ENCODE measurements around the gene FAM53A.

FAM53A gene

DNA sequence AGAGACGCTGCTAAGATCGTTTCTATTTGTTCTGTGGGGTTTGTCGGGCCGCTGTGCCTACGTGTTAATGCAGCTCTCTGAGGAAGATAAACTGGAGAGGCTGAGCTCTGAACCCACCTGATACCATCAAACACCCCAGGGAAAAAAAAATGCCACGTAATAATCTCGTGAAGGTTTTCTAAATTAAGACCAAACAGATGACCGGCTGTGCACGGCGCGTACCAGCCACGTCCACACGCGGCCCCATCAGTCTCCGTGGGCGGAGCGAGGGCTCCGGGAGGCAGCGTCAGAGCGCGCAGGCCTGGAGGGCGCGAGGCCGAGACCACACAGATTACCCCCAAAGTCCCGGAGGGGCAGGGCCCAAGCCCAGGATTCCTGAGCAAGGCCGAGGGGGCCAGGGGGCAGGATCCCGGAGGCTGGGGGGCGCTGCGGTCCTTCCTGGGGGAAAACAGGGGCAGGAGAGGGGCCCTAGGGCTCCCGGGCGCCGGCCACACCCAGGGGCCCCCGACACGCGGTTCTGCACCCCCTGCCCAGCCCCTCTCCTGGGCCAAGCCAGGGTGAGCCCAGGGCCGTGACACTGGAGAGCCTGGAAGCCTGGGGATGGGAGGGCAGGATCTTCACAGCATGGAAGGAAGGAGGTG is 91.9 kb downstream of the FAM53A start:
- no peak for DNase-seq

DNA sequence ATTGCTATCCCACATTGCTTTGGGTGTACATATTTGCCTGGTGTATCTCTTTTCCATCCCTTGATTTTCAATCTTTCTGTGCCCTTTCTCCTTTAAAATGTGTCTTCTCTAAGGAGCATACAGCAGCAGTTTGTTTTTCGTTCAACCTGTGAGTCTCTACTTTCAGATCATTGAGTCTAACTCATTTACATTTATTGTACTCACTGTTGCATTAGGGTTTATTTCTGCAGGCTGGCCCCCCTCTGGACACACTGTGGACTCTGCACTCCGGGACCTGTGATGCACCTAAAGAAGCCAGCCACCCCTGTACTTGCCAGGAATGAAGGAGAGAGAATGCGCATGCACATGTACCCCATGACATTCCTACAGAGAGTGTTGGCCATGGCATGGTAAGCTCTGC is 93.0 kb downstream of the FAM53A start:
- no peak for DNase-seq

DNA sequence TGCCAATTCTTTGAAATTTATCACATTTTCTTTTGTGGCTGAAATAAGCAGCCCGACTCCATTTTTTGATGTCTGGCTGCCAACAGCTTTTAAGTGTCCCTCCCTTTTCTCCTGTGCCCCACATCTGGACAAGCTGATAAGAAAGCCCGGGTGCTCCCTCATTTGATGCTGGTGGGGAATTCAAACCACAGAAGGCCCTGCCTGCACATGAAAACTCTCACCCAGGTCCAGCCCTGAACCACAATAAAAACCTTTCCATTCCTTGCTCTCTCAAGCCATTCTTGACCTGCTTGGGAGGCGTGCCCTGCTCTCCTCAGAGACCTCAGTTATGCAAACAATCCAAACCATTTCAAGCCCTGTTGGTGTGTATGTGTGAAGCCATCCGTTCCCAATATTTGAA is 93.9 kb downstream of the FAM53A start:
- no peak for DNase-seq

Data from fibroblast of skin of back (primary cell).